IPS DF 6.9 (cell line): Measurements from ENCODE around the gene MAN2A2.

Experiments
- DNase-seq: peaks from one replicate; pipeline ENCODE4 v3.0.0-alpha.2; 2013; ENCODE audit warnings: low read depth, low spot score
- H3K27ac ChIP-seq: one replicate; pipeline ENCODE4 v1.5.1; 2013; ENCODE audit warnings: low read length, control low read depth
- H3K27me3 ChIP-seq: 2 replicates; pipeline ENCODE4 v1.6.1; 2013; ENCODE audit warnings: mild to moderate bottlenecking, low read length; ENCODE audit not compliant: control insufficient read depth, insufficient read depth
- H3K36me3 ChIP-seq: 2 replicates; pipeline ENCODE4 v1.6.1; 2013; ENCODE audit warnings: low read length; ENCODE audit not compliant: control insufficient read depth, insufficient read depth
- H3K4me1 ChIP-seq: 2 replicates; pipeline ENCODE4 v1.6.1; 2013; ENCODE audit warnings: low read length; ENCODE audit not compliant: control insufficient read depth, insufficient read depth
- H3K4me3 ChIP-seq: 2 replicates; pipeline ENCODE4 v1.5.1; 2013; ENCODE audit warnings: mild to moderate bottlenecking, low read length
- H3K9me3 ChIP-seq: 2 replicates; pipeline ENCODE4 v1.6.1; 2013; ENCODE audit warnings: low read length, inconsistent platforms; ENCODE audit not compliant: control insufficient read depth, insufficient read depth
- WGBS: extraction: QIAGEN DNeasy Blood & Tissue Kit; methylation state at CpG from one replicate; pipeline ENCODE4 v1.1.7; 2013; ENCODE audit warnings: mixed read lengths, missing lambda C conversion rate; ENCODE audit not compliant: insufficient read length, insufficient coverage; 5-methylcytosine and 5-hydroxymethylcytosine counted together

MAN2A2 gene

DNA sequence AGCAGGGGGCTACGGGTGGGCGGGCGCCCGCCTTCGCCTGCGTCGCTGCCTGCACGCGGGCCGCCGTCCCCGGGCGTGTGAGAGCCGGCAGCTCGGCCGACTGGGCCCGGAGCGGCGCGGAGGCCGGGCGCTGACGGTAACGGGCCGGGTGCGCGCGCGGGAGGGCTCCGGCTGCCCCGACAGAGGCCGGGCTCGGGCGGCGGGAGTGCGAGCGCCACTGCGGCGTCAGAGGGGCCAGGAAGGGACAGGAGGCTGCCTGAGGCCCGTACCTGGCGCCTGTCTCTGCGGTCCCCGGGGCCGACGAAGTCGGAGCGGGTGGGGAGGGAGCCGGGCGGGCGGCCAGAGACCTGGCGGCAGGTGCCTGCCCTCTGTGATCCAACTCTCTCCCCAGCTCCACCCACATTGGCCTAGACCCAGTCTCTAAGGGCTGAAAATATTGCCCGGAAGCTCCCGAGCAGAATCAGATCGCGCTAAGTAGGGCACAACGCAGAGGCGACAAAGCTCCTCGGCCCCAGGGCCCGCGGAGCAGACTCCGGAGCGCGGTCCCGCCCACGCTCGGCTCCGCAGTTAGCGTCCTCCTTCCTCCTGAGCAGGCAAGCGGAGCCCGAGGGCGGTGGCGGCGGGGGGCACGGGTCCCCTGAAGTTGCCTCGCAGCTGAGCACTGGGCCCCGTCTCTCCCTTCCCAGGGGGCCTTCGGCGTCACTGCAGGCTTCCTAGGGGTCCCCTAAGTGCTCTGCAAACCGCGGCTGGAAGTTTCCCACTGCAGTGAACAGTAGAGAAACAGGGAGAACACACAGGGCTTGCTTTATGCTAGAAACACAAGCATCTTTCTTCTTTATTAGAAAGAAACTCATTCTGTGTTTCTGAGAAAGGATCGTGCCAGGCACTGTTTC lies at the start of gene MAN2A2:
TSS of gene MAN2A2 (plus strand) at position 463 of the 893 bp plus-strand sequence. CDS start 906 bp downstream, outside the sequence.
- no CpG with 5 or more reads among the region's 81 CpGs for WGBS

DNA sequence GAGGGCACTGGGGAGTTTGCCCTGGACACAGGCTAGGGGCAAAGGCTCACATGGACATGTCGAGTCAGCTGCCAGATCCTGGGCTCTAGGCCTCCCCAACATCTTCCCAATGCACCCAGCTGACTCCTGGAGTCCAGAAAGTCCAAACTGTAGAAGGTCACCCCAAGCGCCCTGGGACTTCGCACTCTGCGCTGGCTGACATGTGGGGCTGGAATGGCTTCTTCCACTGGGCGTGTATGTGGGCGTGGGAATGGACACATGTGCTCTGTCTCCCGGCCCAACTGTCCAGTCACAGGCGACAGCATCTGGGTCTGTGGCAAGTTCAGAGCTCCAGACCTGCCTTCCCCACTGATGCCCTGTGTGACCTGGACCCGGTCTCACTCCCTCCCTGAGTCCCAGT lies 48.0 kb upstream of the MAN2A2 start:
- Histone ChIP-seq H3K9me3 (no peaks in the 10 kb centered on the region), H3K27me3 (no peaks in the 10 kb centered on the region), H3K4me1 (peaks cover 3% of the 10 kb centered on the region; the same call in 1 of the 2 replicates), H3K4me3 (no peak overlapping the region), H3K36me3 (no peaks in the 10 kb centered on the region), H3K27ac (no peak overlapping the region)
- no CpG with 5 or more reads among the region's 9 CpGs for WGBS
- DNase-seq: no peak

More for the DNA sequence above, at the start of gene MAN2A2:
- Histone ChIP-seq H3K27me3 (peaks cover 2% of the 10 kb centered on the region; the same call in 1 of the 2 replicates), H3K4me3 (peak within 1 kb of the TSS; percentile 84), H3K4me1 (peaks cover 3% of the 10 kb centered on the region), H3K9me3 (no peaks in the 10 kb centered on the region), H3K27ac (no peak within 1 kb of the TSS), H3K36me3 (no peaks in the 10 kb centered on the region; the same call in 1 of the 2 replicates)
- no peak for DNase-seq

DNA sequence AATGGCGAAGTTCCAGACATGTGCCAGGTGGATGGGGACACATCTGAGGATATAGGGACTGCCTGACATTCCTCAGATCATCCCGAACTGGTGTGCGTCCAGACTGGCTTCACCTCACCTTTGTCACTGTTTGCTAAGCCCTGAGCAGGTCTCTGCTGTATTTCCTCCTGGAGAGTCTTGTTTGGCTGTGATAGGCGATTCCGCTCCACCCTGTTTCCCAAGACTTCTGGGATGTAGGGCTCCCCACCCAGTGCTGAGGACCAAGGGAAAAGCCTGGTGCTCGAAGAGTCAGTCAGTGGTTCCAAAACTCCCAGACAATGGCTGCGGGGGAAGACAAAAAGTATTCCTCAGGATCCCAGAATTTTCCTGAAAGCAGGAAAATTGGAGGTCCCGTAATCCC lies 45.8 kb upstream of the MAN2A2 start:
- Histone ChIP-seq H3K4me3 (no peak overlapping the region), H3K9me3 (no peaks in the 10 kb centered on the region), H3K4me1 (peaks cover 3% of the 10 kb centered on the region; the same call in 1 of the 2 replicates), H3K27me3 (no peaks in the 10 kb centered on the region), H3K36me3 (no peaks in the 10 kb centered on the region), H3K27ac (no peak overlapping the region)
- no CpG with 5 or more reads among the region's 8 CpGs for WGBS
- DNase-seq: no peak

DNA sequence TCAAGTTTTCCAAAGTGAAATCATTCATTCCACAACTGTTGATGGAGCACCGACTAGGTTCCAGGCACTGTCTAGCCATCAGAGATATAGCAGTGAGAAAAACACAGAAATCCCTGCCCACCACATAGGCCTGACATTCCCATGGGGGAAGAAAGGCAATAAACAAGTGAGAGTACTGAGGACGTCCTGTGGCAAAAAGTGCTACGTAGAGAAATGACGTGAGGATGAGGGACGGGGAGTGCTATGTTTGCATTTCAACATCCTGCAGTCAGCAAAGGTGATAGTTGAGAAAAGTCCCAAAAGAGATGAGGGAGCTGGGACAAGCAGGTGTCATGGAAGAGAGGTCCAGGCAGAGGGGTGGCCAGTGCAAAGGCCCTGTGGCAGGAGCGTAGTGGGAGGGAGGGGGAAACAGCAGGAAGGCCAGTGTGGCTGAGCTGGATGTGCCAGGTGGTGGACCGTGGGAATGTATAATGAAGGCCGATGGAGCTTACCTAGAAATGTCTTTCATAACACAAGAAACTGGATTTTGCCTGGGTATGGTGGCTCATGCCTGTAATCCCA lies 45.1 kb upstream of the MAN2A2 start:
- no peaks in the 10 kb centered on the region for H3K27me3 ChIP-seq
- no peak overlapping the region for H3K27ac ChIP-seq
- H3K9me3 ChIP-seq: no peaks in the 10 kb centered on the region
- no peak overlapping the region for H3K4me3 ChIP-seq
- WGBS: no CpG with 5 or more reads among the region's 8 CpGs
- no peak for DNase-seq
- peaks cover 3% of the 10 kb centered on the region; the same call in 1 of the 2 replicates for H3K4me1 ChIP-seq
- no peaks in the 10 kb centered on the region for H3K36me3 ChIP-seq

DNA sequence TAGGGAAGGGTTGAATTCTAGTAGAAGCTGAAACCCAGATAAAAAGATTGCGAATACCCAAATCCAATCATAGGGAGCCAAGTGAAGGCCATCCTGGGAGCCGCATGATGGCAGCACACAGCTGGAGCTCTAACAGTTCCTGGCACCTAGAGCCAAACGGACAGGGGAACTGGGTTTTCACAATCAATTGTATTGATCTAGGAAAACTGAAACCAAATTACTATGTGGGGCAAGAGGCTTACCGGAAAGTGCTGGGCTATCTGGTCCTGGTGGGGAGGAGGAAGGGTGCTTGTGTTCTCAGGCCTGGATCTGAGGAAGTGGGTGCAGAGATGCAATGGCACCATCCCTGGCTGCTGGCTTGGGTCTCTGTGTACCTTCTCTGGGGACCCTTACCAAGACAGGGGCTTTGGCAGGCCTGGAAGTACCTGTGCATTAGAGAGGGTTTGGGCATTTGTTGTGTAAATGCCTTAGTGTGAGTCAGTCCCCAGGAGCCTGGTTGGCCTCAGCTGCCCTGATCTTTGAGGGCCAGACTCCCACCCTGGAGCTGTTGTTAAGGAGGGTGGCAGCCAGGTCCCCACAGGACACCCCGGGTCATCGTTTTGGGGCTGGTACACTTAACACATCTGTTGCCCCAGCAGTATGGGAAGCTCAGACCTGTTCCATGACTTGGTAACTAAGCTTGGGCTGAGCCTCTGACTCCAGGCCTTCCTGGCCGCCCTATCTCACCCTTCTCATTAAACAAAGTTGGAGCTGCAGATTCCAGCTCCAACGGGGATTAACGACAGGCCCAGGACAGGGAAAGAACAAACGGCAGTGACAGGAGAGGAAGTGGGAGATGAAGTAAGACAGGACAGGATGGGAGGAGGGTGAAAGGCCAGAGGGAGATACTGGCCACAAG lies 43.6 kb upstream of the MAN2A2 start:
- WGBS: no CpG with 5 or more reads among the region's 10 CpGs
- DNase-seq: no peak
- Histone ChIP-seq H3K9me3 (no peaks in the 10 kb centered on the region), H3K4me3 (no peak overlapping the region), H3K27me3 (no peaks in the 10 kb centered on the region), H3K36me3 (no peaks in the 10 kb centered on the region), H3K27ac (no peak overlapping the region), H3K4me1 (peaks cover 3% of the 10 kb centered on the region; the same call in 1 of the 2 replicates)

DNA sequence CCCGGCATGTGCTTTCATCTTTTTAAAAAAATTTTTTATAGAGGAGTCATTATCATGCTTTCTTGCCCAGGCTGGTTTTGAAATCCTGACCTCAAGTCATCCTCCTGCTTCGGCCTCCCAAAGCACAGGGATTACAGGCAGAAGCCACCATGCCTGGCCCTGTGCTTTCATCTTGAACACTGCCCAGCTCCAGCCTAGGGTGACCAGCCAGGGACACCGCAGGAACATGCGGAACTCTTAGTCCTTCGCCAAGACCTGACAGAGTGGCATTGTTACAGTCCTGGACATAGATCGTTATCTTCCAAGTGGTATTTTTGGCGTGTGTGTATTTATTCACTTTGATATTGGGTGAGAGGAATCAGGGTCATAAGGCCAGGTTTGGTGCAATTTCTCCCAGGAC lies 42.7 kb upstream of the MAN2A2 start:
- WGBS: no CpG with 5 or more reads among the region's 7 CpGs
- Histone ChIP-seq H3K36me3 (no peaks in the 10 kb centered on the region), H3K27ac (no peak overlapping the region), H3K4me3 (no peak overlapping the region), H3K4me1 (peaks cover 3% of the 10 kb centered on the region; the same call in 1 of the 2 replicates), H3K27me3 (no peaks in the 10 kb centered on the region), H3K9me3 (no peaks in the 10 kb centered on the region)
- no peak for DNase-seq

DNA sequence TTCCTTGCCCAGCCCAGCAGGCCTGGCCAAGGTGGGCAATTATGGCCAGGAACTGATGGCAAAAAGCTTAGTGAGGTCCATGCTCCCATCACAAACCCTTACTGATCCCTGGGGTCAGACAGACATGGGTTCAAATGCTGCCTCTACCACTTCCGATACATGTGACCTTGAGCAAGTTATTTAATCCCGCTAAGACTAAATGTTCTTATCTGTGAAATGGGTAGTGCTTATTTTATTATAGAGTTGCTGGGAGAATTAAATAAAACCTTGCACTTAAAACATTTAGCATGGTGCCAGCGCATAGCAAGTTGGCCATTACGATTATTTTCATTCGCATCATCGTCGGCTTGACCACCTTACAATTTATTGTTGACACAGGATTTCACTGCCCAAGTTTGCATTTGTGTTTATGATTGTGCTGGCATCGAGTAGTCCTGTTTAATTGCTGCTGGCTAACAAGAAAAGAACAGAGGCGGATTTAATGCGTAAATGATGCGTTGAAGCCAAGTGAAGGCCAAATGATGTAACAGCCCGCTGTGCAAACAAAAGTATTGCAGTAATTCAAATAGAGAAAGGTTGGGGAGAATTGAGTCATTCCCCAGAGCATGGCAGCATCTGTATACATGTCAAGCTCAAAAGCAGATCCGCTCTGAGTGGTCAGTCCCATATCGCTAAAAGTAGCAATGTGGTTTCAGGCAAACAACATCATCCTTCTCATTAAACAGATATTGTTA lies 42.0 kb upstream of the MAN2A2 start:
- Histone ChIP-seq H3K4me1 (peaks cover 3% of the 10 kb centered on the region; the same call in 1 of the 2 replicates), H3K27me3 (no peaks in the 10 kb centered on the region), H3K27ac (no peak overlapping the region), H3K9me3 (no peaks in the 10 kb centered on the region), H3K36me3 (no peaks in the 10 kb centered on the region), H3K4me3 (no peak overlapping the region)
- DNase-seq: no peak
- WGBS: no CpG with 5 or more reads among the region's 14 CpGs

DNA sequence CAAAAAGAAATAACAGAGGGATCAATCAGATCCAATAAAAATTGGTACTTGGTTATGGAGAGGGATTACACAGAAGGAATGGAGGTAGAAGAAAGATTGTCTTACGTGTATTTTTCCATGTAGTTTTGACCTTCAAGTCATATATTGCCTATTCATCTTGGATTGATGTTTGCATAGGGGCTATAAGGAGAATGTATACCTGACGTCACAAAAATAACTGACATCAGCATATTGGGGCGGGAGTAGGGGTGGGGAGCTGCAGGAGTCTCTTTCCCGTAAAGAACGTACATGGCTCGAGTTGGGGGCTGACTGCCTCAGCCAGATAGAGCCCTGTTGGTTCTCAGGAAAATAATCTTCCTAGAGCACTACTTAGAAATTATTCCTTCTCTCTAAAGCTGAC lies 40.6 kb upstream of the MAN2A2 start:
- Histone ChIP-seq H3K36me3 (no peaks in the 10 kb centered on the region), H3K9me3 (no peaks in the 10 kb centered on the region), H3K27ac (no peak overlapping the region), H3K4me3 (no peak overlapping the region), H3K27me3 (no peaks in the 10 kb centered on the region), H3K4me1 (peaks cover 3% of the 10 kb centered on the region; the same call in 1 of the 2 replicates)
- WGBS: no CpG with 5 or more reads among the region's 6 CpGs
- DNase-seq: no peak

DNA sequence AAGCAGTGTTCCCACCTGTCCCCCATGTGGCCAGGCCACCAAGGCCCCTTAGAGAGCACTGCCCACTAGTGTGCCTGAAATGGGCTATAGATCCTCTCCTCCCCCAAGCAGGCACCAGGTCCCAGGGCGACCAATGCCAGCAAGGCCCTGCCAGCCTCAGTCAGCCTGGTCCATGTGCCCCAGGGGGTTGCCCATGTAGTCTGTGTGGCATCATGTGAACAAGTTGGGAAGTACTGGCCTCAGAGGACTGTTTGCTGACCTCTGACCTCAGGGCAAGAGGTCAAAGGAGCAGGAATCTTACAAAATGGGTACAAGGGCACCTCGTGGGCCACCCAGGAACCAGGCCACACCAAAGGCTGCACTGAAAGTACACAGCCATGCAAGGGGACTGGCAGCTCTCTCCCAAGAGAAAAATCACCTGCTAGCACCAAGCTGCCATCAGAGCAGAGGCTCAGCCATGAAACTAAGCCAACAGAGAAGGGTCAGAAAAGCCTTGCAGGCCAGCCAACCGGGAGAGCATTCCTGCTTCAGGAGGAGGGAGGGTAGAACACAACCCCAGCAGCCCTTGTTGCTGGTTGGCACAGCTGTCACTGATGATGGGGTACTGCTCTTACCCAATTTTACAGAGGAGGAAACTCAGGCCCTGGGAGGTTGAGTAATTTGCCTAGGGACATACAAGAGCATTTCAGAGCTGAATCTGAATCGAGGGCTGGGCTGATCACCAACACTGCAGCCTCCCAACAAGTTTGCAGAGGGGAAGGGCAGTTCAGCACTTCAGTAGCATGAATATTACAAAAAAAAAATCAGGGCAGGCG lies 39.9 kb upstream of the MAN2A2 start:
- WGBS: no CpG with 5 or more reads among the region's 5 CpGs
- DNase-seq: no peak
- Histone ChIP-seq H3K9me3 (no peaks in the 10 kb centered on the region), H3K27ac (no peak overlapping the region), H3K27me3 (no peaks in the 10 kb centered on the region), H3K36me3 (no peaks in the 10 kb centered on the region), H3K4me1 (peaks cover 3% of the 10 kb centered on the region; the same call in 1 of the 2 replicates), H3K4me3 (no peak overlapping the region)
